Islet precursor cell (in vitro differentiated cells): ENCODE measurements around the gene PCDH1.

Experiments
- DNase-seq: peaks from one replicate; pipeline ENCODE4 v3.0.0-alpha.2; 2018

Gene PCDH1

DNA sequence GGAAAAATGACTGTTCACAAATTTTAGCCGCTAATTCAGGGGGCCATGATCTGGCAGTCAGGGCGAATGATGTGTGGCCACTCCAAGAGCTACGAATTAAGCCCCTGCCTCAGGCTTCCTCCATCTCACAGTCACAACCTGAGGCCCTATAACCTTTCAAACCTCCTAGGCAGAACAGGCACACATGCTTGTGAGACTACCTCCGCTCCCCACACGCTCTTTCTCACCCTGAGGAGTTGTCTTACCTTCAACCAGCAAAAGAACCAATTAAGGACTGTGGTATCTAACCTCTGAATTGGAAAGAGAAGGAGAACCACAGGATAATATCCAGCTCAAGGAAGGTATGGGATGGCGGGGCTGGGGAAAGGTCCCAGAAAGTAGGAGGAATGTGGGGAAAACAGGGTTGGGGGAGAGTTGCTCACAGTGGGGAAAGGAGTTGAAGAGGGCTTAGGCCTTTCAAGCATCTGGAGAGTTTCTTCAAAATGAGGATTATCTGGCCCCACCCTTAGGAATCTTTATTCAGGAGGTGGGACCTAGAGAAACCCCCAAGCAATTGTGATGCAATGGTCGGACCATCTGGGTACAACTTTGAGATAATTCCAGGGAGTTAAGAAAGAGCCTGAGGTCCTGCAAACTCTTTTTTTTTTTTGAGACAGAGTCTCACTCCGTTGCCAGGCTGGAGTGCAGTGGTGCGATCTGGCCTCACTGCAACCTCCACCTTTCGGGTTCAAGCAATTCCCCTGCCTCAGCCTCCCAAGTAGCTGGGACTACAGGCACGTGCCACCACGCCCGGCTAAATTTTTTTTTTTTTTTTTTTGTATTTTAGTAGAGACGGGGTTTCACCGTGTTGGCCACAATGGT lies 5.5 kb downstream of the PCDH1 start:
- DNase-seq, result peak; percentile 56

GRCh38 chr5:141871870-141872269 lies 6.3 kb downstream of the PCDH1 start:
- peak; percentile 23 for DNase-seq

- peak; percentile 57 for DNase-seq
Observed at GRCh38 chr5:141870871-141871270, 7.3 kb downstream of the PCDH1 start.

DNA sequence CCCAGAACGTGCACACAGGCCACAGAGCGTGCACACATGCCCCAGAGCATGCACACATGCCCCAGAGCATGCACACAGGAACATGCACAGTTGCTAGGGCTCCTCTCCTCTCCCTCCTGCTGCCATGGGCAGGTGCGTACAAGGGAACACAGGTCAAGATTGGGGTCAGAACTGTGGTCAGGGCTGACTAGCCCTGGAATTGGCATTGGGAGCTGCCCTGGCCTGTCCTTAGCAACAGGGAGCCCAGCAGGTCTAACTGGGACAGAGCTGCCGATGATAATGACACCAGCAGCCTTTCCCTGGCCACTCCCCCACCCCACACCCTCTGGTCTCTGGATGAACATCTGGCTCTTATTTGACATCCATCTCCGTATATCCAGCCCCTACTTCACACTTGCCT lies 8.0 kb downstream of the PCDH1 start:
- DNase-seq, result peak; percentile 43

DNA sequence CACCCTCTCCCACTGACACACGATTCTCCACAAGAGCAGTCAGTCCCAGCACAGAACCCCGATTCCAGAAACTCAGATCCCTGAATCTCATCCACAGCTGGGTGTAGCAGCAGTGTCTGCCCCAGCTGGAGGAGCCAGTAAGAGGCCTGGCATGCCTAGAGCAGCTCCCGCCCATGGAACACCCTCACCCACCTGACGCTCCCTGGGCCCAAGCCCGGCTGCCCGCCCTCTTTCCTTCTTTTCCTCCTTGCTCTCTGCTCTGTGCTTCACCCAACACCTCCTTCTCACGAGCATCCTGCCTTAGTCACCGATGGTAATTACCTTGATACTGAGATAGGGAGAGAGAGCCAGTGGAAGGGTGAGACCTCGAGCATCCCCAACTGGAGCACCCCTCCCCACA lies 8.7 kb downstream of the PCDH1 start:
- peak; percentile 44 for DNase-seq

DNA sequence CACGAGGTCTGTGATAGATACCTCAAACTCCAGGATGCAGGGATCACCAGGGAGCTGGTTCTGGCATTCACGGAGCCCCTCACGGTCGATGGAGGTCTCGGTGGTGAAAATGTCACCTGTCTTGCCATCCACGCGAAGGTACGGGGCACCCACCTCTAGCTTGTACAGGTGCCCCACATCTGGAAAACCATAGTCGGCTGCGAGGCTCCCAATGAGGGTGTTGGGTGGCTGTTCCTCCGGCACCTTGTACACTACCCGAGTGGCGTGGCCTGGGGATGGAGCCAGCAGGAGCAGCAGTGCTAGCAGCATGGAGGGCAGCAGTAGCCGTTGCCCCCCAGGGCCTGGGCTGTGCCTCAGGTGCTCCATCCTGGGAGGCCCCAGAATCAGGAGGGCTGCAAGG lies 9.2 kb downstream of the PCDH1 start:
- peak; percentile 37 for DNase-seq

- DNase-seq, result peak; percentile 36
Observed at GRCh38 chr5:141868541-141868940, 9.7 kb downstream of the PCDH1 start.

- no peak for DNase-seq
Observed at GRCh38 chr5:141867651-141868050, 10.6 kb downstream of the PCDH1 start.

GRCh38 chr5:141867139-141867538 lies 11.1 kb downstream of the PCDH1 start:
- DNase-seq, result no peak

- peak; percentile 76 for DNase-seq
Observed at GRCh38 chr5:141866096-141866495, 12.1 kb downstream of the PCDH1 start.

DNA sequence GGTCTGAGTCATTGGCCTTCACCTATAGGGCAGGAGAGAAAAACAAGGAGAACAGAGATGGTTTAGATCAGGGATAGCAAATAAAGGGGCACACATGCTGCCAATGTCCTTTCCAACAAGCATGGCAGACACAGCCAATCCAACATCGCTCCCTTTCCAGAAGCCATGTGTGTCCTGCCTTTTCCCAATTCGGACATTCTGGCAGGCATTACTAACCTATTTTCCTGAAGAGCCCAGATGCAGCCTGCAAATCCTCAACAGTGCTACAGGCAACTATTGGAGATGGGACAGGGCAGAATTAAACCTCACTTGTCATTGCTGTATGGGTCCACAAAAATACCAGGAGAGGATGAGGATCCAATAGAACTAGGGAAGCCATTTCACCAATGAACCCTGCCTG lies 12.8 kb downstream of the PCDH1 start:
- DNase-seq, result no peak

DNA sequence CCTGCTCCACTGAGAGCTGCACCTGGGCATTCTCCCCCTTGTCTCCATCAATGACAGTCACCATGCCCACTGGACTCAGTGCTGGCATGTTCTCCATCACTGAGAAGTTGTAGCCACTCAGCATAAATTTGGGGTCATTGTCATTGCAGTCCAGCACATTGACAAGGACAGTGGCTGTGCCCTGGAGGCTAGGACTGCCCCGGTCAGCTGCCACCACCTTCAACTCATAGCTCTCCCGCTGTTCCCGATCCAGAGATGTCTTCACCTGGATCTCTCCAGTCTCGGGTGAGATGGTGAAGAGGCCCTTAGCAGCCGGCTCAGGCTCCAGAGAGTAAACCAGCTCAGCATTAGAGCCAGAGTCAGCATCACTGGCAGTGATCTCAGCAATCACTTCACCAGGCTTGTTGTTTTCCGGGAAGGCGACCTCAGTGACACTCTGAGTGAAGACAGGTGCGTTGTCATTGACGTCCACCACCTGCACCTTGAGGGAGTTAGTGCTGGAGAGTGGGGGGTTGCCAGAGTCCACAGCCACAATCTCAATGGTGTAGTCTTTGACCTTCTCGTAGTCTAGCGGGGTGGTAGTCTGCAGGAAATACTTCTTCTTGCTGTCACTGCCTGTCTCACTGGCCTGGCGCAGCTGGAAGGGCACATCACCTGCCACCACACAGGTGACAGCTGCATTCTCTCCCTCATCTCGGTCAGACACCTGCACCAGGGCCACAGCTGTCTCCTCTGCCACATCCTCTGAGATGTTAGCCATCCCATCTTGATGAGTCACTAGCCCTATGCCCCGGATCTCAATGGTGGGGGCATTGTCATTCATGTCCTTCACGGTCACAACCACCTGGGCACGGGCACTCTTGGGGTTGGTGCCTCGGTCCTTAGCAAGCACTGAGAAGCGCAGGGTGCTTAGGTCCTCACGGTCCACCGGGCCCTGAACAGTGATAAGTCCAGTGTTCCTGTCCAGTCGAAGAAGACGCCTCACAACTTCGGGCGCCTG lies 13.5 kb downstream of the PCDH1 start:
- no peak for DNase-seq

GRCh38 chr5:141863569-141864178 lies 14.5 kb downstream of the PCDH1 start:
- no peak for DNase-seq

- no peak for DNase-seq
Observed at GRCh38 chr5:141862936-141863543, 15.2 kb downstream of the PCDH1 start.

DNA sequence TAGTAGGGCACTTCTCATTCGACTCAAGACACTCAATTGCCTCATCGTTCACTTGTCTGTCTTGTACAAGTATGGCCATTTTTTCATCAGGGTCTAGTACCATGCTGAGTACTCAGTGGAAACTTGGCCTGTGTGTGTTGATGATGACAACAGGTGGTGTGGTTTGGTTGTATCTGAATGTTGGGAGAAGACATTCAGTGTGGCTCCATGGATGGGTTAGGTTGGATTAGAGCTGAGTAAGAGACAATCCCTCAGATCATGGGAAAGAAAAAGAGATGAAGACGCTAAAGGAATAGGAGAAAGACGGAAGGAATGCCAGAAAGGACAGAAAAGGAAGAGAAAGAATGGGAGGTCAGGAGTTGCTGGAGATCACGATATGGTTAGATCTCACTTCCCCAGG lies 17.0 kb downstream of the PCDH1 start:
- no peak for DNase-seq

DNA sequence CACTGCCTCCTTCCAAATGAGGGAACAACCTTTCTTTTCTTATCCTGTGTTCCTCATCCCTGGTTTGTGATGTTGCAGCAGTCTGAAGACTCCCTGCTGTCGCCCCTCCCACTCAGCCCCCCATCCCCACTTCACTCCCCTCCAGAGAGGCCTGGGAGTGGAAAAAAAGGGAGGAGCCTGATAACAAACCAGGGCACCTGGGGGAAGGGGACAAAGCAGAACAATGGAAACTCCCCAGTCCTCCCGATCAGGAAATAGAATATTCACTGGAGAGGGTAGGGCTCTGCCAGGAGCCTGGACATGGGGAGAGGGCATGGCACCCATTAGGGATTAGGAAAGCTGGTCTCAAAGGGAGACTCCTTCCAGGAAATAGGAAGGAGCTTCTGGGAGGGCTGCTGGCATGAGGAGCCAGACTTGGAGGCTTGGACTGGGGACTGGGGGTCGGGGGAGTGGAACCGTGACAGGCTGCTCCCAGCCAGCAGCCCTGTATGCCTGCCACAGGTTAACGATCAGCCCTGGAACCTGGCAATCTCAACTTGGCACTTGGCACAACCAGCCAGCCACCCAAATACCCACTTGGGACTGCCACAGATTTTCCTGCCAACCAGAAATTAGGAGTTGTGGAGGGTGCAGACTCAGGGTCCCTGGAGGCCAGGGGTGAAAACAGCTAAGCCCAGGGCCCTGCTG lies 20.0 kb downstream of the PCDH1 start:
- no peak for DNase-seq

DNA sequence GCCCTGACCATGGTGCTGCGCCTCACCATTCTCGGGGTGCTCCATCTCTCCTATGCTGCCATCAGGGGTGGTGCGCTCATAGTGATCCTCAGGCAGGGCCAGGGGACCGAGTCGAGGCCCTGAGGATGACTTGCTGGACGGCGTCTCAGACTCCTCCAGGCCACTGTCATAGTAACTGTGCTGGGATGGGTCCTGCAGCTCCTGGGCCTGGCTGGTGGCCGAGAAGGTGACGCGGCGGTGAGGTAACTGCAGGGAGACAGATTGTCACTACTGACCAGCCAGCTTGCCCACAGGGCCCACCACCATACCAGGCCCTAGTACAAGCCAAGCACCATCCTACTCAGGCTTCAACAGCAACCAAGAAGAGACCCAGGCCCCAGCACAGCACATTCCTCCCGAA lies 21.0 kb downstream of the PCDH1 start:
- DNase-seq, result no peak

DNA sequence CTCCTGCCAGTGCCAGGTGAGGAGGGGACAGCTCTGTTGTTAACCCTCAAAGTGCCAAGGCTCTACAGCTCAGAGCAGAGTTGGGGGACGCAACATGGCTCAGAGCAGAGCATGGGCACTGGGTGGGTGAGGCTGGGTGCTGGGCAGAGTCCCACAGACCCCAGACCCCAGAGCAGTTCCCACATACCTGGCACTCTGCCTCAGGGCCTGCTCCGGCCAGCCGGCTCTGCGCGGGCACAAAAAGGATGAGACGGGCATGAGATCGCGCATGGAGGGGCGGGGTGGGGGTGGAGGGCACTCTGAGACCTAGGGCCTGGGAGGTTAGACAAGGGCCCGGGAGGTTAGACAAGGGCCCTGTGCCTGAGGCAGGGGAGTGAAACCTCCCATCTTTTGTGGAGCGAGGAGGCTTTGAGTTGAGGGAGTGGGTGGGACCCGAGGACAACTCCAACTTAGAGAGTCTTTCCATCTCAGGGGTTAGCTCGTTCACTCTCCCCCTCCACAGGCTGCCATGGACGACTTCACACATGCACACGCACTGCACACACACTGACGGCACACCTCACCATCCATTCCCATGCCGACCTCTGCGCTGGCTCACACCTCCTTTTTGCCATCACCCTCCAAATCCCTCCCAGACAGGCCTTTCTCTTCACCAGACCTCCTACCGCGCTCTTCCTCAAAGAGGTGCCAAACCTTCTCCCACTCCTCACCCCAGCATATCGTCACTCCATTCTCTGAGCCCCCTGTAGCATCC lies 22.0 kb downstream of the PCDH1 start:
- no peak for DNase-seq

- no peak for DNase-seq
Observed at GRCh38 chr5:141855265-141856036, 22.8 kb downstream of the PCDH1 start.

DNA sequence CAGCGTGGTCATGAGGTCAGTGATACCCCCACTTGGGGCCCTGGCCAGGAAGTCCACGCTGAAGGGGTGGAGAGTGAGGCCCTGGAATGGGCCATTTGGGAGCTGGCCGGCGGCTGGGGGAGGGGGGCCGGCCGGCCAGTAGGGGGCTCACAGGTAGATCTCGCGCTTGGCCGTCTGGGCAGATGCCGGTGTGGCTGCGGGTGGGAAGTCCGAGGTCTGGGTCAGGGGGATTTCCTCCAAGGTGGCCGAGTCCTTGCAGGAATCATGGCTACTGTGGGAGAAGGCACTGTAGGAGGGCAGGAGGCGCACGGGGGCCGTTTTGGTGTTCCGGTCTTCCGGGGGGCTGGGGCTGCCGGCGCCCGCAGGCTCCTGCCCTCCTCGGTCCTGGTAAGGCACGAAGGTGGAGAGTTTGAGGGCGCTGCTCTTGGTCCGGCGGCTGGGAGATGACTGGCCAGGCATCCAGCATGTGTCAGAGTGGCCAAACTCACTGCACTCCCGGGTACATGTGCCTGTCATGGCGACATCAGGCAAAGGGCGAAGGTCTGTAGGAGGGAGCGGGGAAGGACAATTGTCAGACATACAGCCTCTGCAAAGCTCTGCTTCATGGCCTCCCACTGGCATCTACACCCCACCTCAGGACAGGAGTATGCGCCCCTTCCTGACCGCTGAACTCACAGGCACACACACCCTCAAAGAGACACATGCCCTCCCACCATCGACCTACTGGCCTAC lies 24.1 kb downstream of the PCDH1 start:
- DNase-seq, result no peak
